IMR-90 (cell line): ENCODE data around the gene C1QTNF5. TPM values are rescaled to one million over a fixed set of nuclear protein-coding genes. Genes with fewer than 3 reads are reported as not detected.

ENCODE experiments used
- ATAC-seq: fragments of 200-7000 bp; cut with Tn5 transposase; 2 replicates; pipeline ENCODE4 v1.9.1; 2020; ENCODE audit warnings: low read depth, mild to moderate bottlenecking, moderate library complexity
- BruUV-seq: library from RNA; stranded (reverse); fragments of 400-500 nt; replicated peaks from 2 replicates; lab custom pipeline; 2021; lab: Mats Ljungman, UMichigan
- CTCF ChIA-PET: fragments of 300-600 bp; formaldehyde crosslinking; extraction: SDS; loops from one replicate; lab custom pipeline; 2021; ENCODE audit warnings: antibody characterized with exemption; lab: Yijun Ruan, JAX
- POLR2A ChIA-PET: fragments of 300-600 bp; sonication (Branson Sonifier 250); formaldehyde crosslinking; loops from one replicate; lab custom pipeline; 2022; ENCODE audit warnings: antibody characterized with exemption; ENCODE audit not compliant: unreplicated experiment; lab: Charles Lee
- DNase-seq: peaks from one replicate; pipeline ENCODE4 v3.0.0; 2013
- H2AFZ ChIP-seq: replicated peaks from 2 replicates; pipeline ENCODE3; 2013; ENCODE audit warnings: low read length, mild to moderate bottlenecking; ENCODE audit not compliant: poor library complexity
- H2AK5ac ChIP-seq: 2 replicates; pipeline ENCODE4 v1.6.1; 2013; ENCODE audit warnings: low read depth, low read length, inconsistent platforms
- H2AK9ac ChIP-seq: replicated peaks from 2 replicates; pipeline ENCODE3; 2013; ENCODE audit warnings: mild to moderate bottlenecking, low read depth, low read length, moderate library complexity; ENCODE audit not compliant: poor library complexity
- H2BK120ac ChIP-seq: 2 replicates; pipeline ENCODE4 v1.6.1; 2013; ENCODE audit warnings: low read depth, low read length, inconsistent platforms
- H2BK15ac ChIP-seq: 3 replicates; pipeline ENCODE4 v1.6.1; 2013; ENCODE audit warnings: low read depth, low read length, inconsistent platforms
- H2BK20ac ChIP-seq: 2 replicates; pipeline ENCODE4 v1.6.1; 2013; ENCODE audit warnings: low read depth, mild to moderate bottlenecking, inconsistent platforms, low read length, moderate library complexity
- H2BK5ac ChIP-seq: 2 replicates; pipeline ENCODE4 v1.6.1; 2013; ENCODE audit warnings: mild to moderate bottlenecking, low read depth, low read length, inconsistent platforms; ENCODE audit not compliant: poor library complexity, severe bottlenecking
- H3K14ac ChIP-seq: replicated peaks from 2 replicates; pipeline ENCODE4 v1.6.1; 2013; ENCODE audit warnings: low read depth, low read length, inconsistent platforms
- H3K18ac ChIP-seq: 2 replicates; pipeline ENCODE4 v1.6.1; 2013; ENCODE audit warnings: low read depth, low read length, control low read depth
- H3K23ac ChIP-seq: 2 replicates; pipeline ENCODE4 v1.6.1; 2013; ENCODE audit warnings: low read depth, low read length, inconsistent platforms
- H3K27ac ChIP-seq: 2 replicates; pipeline ENCODE4 v1.5.1; 2013; ENCODE audit warnings: mild to moderate bottlenecking, control low read depth, low read length; ENCODE audit not compliant: insufficient read depth
- H3K27me3 ChIP-seq: 2 replicates; pipeline ENCODE4 v1.6.1; 2013; ENCODE audit warnings: low read length; ENCODE audit not compliant: control insufficient read depth, insufficient read depth
- H3K36me3 ChIP-seq: 2 replicates; pipeline ENCODE4 v1.6.1; 2013; ENCODE audit warnings: low read length, mixed read lengths; ENCODE audit not compliant: control insufficient read depth, insufficient read depth
- H3K4ac ChIP-seq: 2 replicates; pipeline ENCODE4 v1.6.1; 2013; ENCODE audit warnings: low read depth, low read length, inconsistent platforms
- H3K4me1 ChIP-seq: 2 replicates; pipeline ENCODE4 v1.6.1; 2013; ENCODE audit warnings: low read length, mixed read lengths; ENCODE audit not compliant: control insufficient read depth, insufficient read depth
- H3K4me2 ChIP-seq: 2 replicates; pipeline ENCODE4 v1.6.1; 2013; ENCODE audit warnings: low read depth, mild to moderate bottlenecking, control low read depth, low read length, moderate library complexity
- H3K4me3 ChIP-seq: 2 replicates; pipeline ENCODE4 v1.5.1; 2013; ENCODE audit warnings: low read depth, mild to moderate bottlenecking, control low read depth, low read length, moderate library complexity; ENCODE audit not compliant: insufficient read depth
- H3K56ac ChIP-seq: 2 replicates; pipeline ENCODE4 v1.6.1; 2013; ENCODE audit warnings: low read length, inconsistent platforms; ENCODE audit not compliant: insufficient read depth; ENCODE audit errors: extremely low read depth
- H3K79me1 ChIP-seq, 2 experiments: 2 replicates each; pipeline ENCODE4 v1.6.1; 2013; ENCODE audit warnings: low read length in 2 of 2, inconsistent platforms in 1 of 2, low read depth in 1 of 2
- H3K9ac ChIP-seq: 2 replicates; pipeline ENCODE4 v1.6.1; 2013; ENCODE audit warnings: low read depth, low read length, control low read depth
- H3K9me1 ChIP-seq: 2 replicates; pipeline ENCODE4 v1.6.1; 2013; ENCODE audit warnings: low read length, inconsistent platforms; ENCODE audit not compliant: insufficient read depth
- H3K9me3 ChIP-seq: 2 replicates; pipeline ENCODE4 v1.6.1; 2013; ENCODE audit warnings: low read length; ENCODE audit not compliant: control insufficient read depth, insufficient read depth
- H4K20me1 ChIP-seq: 2 replicates; pipeline ENCODE4 v1.6.1; 2013; ENCODE audit warnings: low read length, inconsistent platforms; ENCODE audit not compliant: insufficient read depth
- H4K5ac ChIP-seq: 2 replicates; pipeline ENCODE4 v1.6.1; 2013; ENCODE audit warnings: mild to moderate bottlenecking, low read depth, low read length, control low read depth
- H4K8ac ChIP-seq, 2 experiments: 2 replicates each; pipeline ENCODE4 v1.6.1; 2013; ENCODE audit warnings: low read depth in 2 of 2, low read length in 2 of 2, control low read depth in 1 of 2, inconsistent platforms in 1 of 2
- H4K91ac ChIP-seq: 2 replicates; pipeline ENCODE4 v1.6.1; 2013; ENCODE audit warnings: low read depth, low read length, inconsistent platforms; ENCODE audit not compliant: insufficient read depth
- BHLHE40 ChIP-seq: fragments of 150-350 bp; IDR thresholded peaks from 2 replicates; pipeline ENCODE4 v1.6.1; 2016; ENCODE audit warnings: mild to moderate bottlenecking, low read depth, low read length
- CEBPB ChIP-seq: IDR thresholded peaks from 2 replicates; pipeline ENCODE4 v1.6.1; 2012; ENCODE audit warnings: low read depth, low read length, improper control_type of control experiment
- CHD1 ChIP-seq: IDR thresholded peaks from 2 replicates; pipeline ENCODE4 v1.6.1; 2012; ENCODE audit warnings: low read depth, low read length, improper control_type of control experiment
- FOS ChIP-seq: fragments of 150-350 bp; IDR thresholded peaks from 2 replicates; pipeline ENCODE4 v1.6.1; 2016; ENCODE audit warnings: low read depth, low read length
- MAFK ChIP-seq: IDR thresholded peaks from 2 replicates; pipeline ENCODE4 v1.6.1; 2012; ENCODE audit warnings: low read depth, low read length, improper control_type of control experiment
- MAZ ChIP-seq: IDR thresholded peaks from 2 replicates; pipeline ENCODE4 v1.6.1; 2012; ENCODE audit warnings: low read depth, mild to moderate bottlenecking, low read length, improper control_type of control experiment, moderate library complexity, borderline replicate concordance
- MXI1 ChIP-seq: IDR thresholded peaks from 2 replicates; pipeline ENCODE4 v1.6.1; 2012; ENCODE audit warnings: low read depth, mild to moderate bottlenecking, low read length, moderate library complexity, borderline replicate concordance
- NFE2L2 ChIP-seq: fragments of 150-350 bp; IDR thresholded peaks from 2 replicates; pipeline ENCODE4 v1.6.1; 2016; ENCODE audit warnings: low read depth, mild to moderate bottlenecking, low read length
- RAD21 ChIP-seq: IDR thresholded peaks from 2 replicates; pipeline ENCODE4 v1.6.1; 2012; ENCODE audit warnings: low read length, improper control_type of control experiment
- SMC3 ChIP-seq: fragments of 150-350 bp; IDR thresholded peaks from 2 replicates; pipeline ENCODE4 v1.6.1; 2016; ENCODE audit warnings: low read depth, mild to moderate bottlenecking, antibody characterized with exemption, low read length, moderate library complexity
- WGBS, 2 experiments: methylation state at CpG; one replicate each; pipeline versions ENCODE4 v1.1.5 to v1.1.7; 2013; ENCODE audit warnings: missing lambda C conversion rate in 2 of 2; ENCODE audit not compliant: insufficient read length in 1 of 2; ENCODE audit errors: extremely low coverage in 2 of 2; 5-methylcytosine and 5-hydroxymethylcytosine counted together
- dilution Hi-C: fragments of 300-500 bp; cut with HindIII; formaldehyde crosslinking; loops from one replicate; pipeline ENCODE4 v1.14.3; 2018; ENCODE audit warnings: low sequenced_read_pairs; ENCODE audit not compliant: unreplicated experiment
- in situ Hi-C: fragments of 300-500 bp; cut with MboI; formaldehyde crosslinking; loops from 3 replicates; pipeline ENCODE4 v1.14.3; 2019; ENCODE audit warnings: low sequenced_read_pairs, inconsistent platforms, mixed read lengths
- intact Hi-C: fragments of 100-400 bp; cut with micrococcal nuclease; formaldehyde crosslinking; loops from 2 replicates; pipeline ENCODE4 v1.10.0; 2022
- polyA plus RNA-seq, 3 experiments: library from polyadenylated mRNA; depleted of rRNA; stranded (reverse); fragments of >200 nt; gene quantifications; 2 replicates each; pipeline ENCODE4 v1.2.3, GENCODE V29; 2012; ENCODE audit warnings: low replicate concordance in 1 of 3
- total RNA-seq: library from RNA; depleted of rRNA; stranded (reverse); fragments of >200 nt; gene quantifications from 2 replicates; pipeline ENCODE4 v1.2.3, GENCODE V29; 2012
- TF ChIP-seq, protein P1 (sequence below): fragments of 150-350 bp; IDR thresholded peaks from 2 replicates; pipeline ENCODE4 v1.6.1; 2017; ENCODE audit warnings: mild to moderate bottlenecking, antibody characterized with exemption, low read length, low read depth
- TF ChIP-seq, protein P2 (sequence below): conservative IDR thresholded peaks from 2 replicates; pipeline ENCODE4 v1.5.1; 2012; ENCODE audit warnings: mild to moderate bottlenecking, low read depth, low read length, improper control_type of control experiment
- TF ChIP-seq, protein P3 (sequence below): fragments of 150-350 bp; IDR thresholded peaks from 2 replicates; pipeline ENCODE4 v1.6.1; 2016; ENCODE audit warnings: low read depth, mild to moderate bottlenecking, low read length, moderate library complexity, borderline replicate concordance

C1QTNF5 gene
- total and polyA plus RNA-seq, 2 of the 4 experiments (the other 2 are of a cell fraction) = 2.0 to 5.4 TPM

DNA sequence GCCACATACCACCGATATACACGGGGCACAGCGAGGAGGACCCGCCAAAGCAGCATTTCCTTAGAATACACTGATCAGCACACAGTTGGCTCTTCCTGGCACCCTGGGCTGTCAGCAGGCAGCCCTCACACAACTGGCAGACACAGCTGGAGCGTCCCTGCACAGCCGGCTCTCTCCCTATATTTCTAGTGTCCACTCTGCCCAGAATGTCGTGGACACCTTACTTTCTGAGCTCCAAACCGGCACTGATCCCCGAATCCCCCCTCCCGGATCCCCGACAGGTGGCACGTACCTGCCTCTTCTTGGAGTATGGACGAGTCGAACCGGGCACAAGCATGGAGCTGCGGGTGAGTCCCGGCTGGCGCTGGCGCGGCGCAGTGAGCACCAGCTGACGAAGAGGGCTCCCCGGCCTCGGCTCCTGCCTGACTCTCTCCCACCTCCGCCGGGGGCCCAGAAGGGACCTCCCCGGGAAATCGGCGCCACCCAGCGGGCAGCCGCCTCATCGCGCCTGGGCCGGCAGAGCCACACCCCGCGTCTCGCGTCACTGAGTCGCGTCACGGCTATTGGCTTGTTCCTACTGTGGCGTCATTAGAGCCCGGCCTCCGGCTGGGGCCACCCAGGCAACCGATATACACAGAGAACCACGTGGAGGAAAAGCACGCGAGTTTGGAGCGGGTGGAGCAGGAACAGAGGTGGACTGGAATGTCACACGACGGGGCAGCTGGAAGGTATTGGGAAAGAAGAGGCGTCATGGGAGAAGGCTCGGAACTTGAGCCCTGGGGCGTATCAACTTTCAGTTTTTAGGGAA, 40.7 kb upstream of the C1QTNF5 start, which contains the start of gene USP2:
Gene USP2 (minus strand): TSS at position 510 of the 808 bp plus-strand sequence. CDS start 8,210 bp downstream, outside the sequence.
- Histone ChIP-seq H3K9me3 (no peaks in the 10 kb centered on the region), H3K9ac (peak within 1 kb of the TSS; percentile 36), H3K4me2 (peak within 1 kb of the TSS; percentile 83), H3K27me3 (peaks cover 20% of the 10 kb centered on the region), H2BK20ac (no peak within 1 kb of the TSS), H3K4me1 (peaks cover 10% of the 10 kb centered on the region), H2AK9ac (peak within 1 kb of the TSS; percentile 10), H3K18ac (no peak within 1 kb of the TSS), H3K79me1 (no peaks in the 10 kb centered on the region), H2AK5ac (peak within 1 kb of the TSS; percentile 15; the same call in 1 of the 2 replicates), H2AFZ (peak within 1 kb of the TSS; percentile 98), H3K56ac (no peak within 1 kb of the TSS), H3K36me3 (no peaks in the 10 kb centered on the region), H2BK5ac (no peak within 1 kb of the TSS), H3K4ac (peak within 1 kb of the TSS; percentile 57; the same call in 1 of the 2 replicates), H2BK120ac (peak within 1 kb of the TSS; percentile 42; the same call in 1 of the 2 replicates), H3K9me1 (no peaks in the 10 kb centered on the region; the same call in 1 of the 2 replicates), H4K5ac (no peak within 1 kb of the TSS), H2BK15ac (peak within 1 kb of the TSS; percentile 11; the same call in 1 of the 3 replicates), H3K14ac (peak within 1 kb of the TSS; percentile 54), H4K91ac (no peak within 1 kb of the TSS), H3K23ac (no peak within 1 kb of the TSS), H3K4me3 (peak within 1 kb of the TSS; percentile 50), H3K27ac (no peak within 1 kb of the TSS; the same call in 1 of the 2 replicates), H4K8ac (no peak within 1 kb of the TSS), H4K20me1 (no peaks in the 10 kb centered on the region)
- 0% methylated on average over 38 of the region's 54 CpGs; no CpG with 5 or more reads in 1 of the 2 experiments for WGBS, 2 experiments
- POLR2A ChIA-PET = no interaction called here
- in situ Hi-C loops (no loop called here), intact Hi-C loops (loop anchor here (1.0 to 2.0 kb wide), 2 partner anchors 41 to 93 kb away; partner anchors contain the start of gene THY1), dilution Hi-C loops (no loop called here)
- CTCF ChIA-PET = interaction anchor here (0.8 to 3.2 kb wide), 11 partner anchors 9 to 348 kb away, joined by 3 to 23 read pairs (median 4); partner anchors contain the start of genes C1QTNF5 and NECTIN1
- BruUV-seq = no TSS peak
- ATAC-seq (peak; percentile 99), DNase-seq (peak; percentile 96)
- TF ChIP-seq BHLHE40 (peak; percentile 90), CHD1 (no peak), MXI1 (peak; percentile 100), RAD21 (peak; percentile 72), MAFK (no peak), SMC3 (peak; percentile 67), FOS (no peak), MAZ (peak; percentile 97), CEBPB (peak; percentile 92), NFE2L2 (no peak)
- TF ChIP-seq, protein P1, sequence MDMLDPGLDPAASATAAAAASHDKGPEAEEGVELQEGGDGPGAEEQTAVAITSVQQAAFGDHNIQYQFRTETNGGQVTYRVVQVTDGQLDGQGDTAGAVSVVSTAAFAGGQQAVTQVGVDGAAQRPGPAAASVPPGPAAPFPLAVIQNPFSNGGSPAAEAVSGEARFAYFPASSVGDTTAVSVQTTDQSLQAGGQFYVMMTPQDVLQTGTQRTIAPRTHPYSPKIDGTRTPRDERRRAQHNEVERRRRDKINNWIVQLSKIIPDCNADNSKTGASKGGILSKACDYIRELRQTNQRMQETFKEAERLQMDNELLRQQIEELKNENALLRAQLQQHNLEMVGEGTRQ = peak; percentile 94
- TF ChIP-seq, protein P2, sequence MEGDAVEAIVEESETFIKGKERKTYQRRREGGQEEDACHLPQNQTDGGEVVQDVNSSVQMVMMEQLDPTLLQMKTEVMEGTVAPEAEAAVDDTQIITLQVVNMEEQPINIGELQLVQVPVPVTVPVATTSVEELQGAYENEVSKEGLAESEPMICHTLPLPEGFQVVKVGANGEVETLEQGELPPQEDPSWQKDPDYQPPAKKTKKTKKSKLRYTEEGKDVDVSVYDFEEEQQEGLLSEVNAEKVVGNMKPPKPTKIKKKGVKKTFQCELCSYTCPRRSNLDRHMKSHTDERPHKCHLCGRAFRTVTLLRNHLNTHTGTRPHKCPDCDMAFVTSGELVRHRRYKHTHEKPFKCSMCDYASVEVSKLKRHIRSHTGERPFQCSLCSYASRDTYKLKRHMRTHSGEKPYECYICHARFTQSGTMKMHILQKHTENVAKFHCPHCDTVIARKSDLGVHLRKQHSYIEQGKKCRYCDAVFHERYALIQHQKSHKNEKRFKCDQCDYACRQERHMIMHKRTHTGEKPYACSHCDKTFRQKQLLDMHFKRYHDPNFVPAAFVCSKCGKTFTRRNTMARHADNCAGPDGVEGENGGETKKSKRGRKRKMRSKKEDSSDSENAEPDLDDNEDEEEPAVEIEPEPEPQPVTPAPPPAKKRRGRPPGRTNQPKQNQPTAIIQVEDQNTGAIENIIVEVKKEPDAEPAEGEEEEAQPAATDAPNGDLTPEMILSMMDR = peak; percentile 96
- TF ChIP-seq, protein P3, sequence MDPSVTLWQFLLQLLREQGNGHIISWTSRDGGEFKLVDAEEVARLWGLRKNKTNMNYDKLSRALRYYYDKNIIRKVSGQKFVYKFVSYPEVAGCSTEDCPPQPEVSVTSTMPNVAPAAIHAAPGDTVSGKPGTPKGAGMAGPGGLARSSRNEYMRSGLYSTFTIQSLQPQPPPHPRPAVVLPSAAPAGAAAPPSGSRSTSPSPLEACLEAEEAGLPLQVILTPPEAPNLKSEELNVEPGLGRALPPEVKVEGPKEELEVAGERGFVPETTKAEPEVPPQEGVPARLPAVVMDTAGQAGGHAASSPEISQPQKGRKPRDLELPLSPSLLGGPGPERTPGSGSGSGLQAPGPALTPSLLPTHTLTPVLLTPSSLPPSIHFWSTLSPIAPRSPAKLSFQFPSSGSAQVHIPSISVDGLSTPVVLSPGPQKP = no peak
